Middle frontal gyrus (tissue), 1 donor: ENCODE measurements around the gene SOBP.
"Not testable (repeated sequence)": the region's sequence is repeated elsewhere in the genome, so short reads cannot be mapped to it uniquely, and the experiment has no call there.

Source experiments
- DNase-seq: peaks from one replicate; pipeline ENCODE4 v3.0.0-alpha.2; 2015; ENCODE audit warnings: low spot score; ENCODE audit errors: extremely low spot score

SOBP gene

DNA sequence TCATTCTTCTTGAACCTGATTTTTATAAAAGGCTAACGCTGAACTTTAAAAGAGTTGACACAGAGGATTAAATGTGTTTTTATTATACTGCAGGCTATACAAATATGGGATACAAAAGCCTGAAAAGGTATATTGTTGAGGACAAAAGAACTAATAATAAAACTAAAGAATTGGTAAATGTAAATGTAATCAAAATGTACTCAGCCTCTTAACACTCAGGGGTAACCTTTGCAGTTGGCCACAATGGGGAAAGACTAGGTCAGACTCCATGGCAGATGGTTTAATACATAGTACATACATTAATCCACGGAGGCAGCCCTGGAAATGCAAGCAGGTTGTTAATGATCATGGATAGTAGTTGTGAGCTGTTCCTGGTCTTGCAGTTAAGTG lies 57.5 kb downstream of the SOBP start:
- no peak for DNase-seq

DNA sequence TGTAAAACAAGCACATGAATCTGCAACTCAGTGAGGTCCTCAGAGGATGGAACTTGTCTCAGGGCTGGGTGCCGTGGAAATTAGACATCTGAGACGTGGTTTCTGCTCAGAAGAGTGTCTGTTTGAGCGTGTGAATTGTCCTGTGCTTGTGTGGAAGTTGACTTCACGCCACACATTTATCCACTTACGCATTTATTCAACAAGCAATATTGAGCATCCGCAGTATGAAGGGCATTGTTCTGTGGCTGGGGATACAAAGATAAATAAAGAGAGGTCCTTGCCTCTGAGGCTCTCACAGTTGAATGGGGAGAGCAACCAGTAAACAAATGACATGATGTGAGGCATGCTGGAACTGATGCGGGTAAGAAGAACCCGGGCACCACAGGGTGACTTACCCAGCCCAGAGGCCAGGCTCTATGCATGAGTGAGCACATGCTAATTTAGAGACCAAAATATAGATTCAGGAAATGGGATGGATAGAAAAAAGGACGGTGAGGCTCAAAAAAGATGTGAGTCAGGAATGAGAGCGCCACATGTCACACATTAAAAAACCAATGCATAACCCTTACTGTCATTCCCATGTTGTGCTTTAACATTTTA lies 60.4 kb downstream of the SOBP start:
- no peak for DNase-seq

DNA sequence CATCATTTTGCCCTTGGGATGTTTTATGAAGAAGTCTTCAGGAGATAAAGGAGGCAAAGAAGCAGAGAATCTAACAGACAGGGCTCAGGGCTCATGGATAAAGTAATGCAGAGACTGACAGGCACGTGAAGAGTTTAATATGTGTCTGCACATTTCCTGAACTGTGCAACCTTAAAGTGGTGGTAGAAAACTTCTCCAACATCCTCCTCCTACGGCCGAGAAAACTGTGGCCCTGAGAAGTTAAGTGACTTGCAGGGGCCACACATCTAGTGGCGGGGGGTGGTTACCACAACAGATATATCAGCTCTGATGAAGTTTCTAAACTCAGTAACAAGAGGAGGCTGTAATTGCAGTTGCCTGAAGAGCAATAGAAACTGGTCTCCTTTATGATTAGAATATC lies 61.0 kb downstream of the SOBP start:
- no peak for DNase-seq

DNA sequence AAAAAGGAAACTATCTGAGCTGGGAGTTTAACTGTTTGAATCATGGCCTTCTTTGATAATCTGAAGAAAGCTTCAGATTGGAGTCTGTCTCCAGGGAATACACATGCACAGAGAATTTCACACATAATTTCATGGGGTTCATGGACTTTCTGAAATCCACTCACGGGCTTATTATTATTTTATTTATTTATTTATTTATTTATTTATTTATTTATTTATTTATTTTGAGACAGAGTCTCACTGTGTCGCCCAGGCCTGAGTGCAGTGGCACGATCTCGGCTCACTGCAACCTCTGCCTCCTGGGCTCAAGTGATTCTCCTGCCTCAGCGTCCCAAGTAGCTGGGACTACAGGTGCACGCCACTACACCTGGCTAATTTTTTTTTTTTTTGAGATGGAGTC lies 63.2 kb downstream of the SOBP start:
- not testable (repeated sequence) for DNase-seq

DNA sequence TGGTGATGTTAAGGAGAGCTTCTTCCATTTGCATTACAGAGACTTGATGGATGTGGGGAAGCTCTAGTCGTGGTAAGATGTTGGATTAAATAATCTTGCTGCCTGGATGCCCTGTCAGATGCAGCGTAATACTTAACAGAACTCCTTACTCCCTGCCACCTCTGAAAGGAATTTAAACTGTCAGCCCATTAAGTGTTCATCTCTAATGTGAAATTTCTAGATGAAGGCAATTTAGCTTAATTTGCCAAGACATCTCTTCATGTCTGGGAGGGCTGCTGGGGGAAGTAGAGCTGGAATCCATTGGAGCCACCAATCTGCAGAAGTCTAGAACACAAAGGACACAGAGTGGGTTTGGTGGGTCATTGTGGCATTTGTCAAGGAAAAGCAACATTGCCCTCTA lies 64.4 kb downstream of the SOBP start:
- no peak for DNase-seq

DNA sequence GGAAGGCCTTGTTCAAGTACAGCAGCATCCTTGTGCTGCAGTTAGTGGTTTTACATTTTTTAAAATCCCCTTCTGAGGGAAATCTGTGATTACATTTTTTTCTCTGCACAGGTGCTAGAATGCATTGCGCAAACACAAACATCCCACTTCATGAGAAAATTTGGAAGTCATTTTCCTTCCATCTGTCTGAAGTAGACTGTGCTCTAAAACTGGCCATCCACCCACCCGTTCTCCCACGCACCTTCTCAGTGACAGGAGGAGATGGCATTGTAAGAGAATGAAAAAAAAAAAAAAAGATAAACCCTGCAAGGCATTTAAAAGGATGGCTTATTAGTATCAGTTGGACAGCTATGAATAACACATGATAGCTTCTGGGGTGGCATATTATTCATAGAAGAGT lies 65.0 kb downstream of the SOBP start:
- peak; percentile 34 for DNase-seq

DNA sequence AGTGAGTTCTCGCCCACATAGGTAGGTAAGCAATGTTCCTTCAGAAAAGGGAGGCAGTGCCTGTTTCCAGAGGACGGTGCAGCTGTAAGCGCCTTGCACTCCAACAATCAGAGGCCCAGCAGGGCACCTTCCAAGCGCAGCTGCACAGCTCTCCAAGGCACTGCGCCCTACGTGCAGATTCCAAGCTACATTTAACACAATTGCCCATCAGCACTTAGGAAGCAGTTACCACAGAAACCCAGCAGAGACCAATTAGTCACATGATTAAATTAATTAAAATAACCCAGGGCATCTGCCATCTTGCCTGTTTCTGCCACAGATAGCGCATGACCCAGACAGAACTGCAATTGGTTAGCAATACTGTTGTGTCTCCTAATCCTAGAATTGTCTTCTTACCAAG lies 65.5 kb downstream of the SOBP start:
- no peak for DNase-seq

DNA sequence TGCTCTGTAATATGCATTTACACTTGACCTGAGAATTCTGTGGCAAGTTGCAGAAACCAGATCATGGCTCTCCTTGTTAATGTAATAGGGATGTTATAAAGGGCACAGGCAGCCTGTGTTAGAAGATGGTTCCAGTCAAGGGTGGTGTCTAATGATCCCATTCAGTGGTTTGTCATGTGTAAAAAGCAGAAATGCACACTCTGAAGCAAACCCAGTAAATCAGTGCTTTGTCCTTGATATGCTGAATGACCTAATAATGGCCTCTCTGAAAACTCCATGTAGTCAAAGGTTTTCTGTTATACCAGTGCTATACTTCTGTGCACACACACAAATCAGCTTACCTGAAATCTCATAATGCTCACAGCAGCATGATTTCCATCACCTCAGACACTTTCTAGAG lies 66.2 kb downstream of the SOBP start:
- no peak for DNase-seq

DNA sequence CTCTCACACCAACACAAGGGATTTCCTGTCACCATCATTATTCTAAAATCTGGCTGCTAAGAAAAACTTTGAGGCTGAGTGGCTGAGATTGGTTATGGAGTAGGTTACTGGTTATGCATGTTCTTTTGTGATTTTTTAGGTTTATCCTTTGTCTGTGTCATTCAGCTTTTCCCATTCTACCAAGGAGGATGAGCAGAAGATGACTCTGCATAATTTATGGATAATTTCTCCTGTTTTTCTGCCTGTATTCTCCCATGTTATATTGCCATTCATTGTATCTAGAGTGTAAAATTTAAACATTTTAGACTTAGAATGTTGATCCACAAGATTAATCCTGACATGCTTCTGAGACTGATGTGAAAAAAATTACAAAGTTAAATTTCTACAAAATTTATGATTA lies 67.8 kb downstream of the SOBP start:
- no peak for DNase-seq

DNA sequence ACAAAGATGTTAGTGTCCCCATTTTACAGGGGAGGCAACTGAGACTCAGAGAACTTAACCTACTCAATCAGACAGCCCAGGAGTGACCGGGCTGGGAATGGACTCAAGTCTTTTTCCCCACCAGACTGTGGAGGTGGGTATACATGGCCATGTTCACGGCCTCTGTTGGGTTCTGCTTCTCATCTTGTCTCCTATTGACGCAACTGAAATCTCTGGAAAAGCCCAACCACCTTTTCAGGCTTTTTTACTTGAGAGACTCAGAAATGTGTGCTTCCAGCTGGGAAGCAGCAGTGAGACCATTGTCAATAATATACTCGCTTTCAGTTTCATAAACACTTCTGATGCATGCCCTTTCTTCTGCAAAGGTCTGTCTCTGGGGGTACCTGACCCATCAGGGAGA lies 70.7 kb downstream of the SOBP start:
- no peak for DNase-seq

DNA sequence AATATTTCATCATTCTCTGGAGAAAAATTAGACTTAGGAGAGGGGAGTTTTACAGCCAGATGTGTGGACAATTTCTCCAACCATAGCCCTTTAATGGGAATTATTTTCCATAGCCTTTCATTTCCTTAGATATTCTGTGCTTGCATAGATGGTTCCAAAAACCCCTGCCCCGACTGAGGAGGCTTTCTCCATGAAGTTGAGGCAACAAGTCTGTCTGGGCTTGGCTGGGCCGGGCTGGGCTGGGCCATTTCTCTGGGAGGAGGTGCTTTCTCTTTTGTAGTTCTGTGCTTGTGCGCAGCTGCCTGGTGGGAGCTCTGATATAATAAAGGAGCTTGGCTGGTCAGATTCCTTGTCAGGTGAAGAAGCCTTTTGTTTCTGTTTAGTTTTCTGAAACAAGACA lies 71.4 kb downstream of the SOBP start:
- no peak for DNase-seq

DNA sequence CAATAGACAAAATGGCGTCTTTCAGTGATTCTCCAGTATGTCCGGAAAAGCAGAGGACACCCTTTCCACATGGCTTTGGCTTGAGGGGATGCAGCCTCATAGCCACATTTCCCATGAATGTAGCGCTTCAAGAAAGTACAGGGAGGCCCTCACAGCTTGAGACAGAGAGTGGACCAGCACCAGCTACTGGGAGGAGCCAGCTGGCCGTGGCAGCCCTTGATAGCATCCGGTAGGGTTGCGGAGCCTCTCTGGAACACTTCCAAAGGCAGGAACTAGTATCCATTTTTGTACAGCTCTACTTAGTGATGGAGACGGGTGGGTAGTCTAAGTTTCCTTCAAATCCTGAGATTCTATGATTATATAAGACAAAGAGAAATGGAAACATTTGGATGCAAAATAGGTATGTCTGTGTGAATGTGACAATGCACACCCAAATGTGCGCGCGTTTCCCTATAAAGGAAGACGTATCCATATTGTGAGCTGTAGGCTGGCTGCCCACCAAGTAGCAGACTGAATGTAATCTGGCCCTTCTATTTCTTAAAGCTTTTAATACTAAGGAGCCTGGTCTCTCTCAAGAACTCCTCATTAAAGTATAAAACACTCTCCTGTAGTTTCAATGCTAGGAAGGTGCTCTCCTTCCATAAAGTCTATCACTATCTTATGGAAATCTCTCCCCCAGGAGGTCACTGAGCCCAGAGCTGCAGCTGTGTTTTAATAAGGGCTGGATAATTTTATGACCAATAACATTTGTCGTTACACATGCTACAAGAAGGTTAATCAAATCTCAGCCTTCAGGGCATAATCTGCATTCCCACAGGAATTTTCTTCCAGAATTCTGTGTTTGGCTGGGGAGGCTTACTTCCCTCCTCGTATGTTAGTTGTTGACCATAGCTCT lies 74.0 kb downstream of the SOBP start:
- no peak for DNase-seq

DNA sequence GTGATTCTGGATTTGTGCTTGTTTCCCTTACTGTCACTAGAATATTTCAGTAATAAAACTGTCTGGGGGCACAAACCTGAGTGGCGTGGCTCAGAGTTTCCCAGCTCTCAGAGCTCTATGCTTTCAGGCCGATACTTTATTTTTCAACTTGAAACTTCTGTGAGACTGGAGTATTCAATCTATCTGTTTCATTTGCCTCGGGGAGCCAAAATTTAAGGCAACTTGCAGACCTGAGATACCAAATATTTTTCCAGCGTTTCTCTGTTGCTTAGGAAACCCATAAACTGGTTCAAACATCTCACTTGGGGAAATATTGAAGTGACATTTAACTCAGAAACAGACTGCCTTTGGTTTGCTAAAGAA lies 74.7 kb downstream of the SOBP start:
- no peak for DNase-seq

DNA sequence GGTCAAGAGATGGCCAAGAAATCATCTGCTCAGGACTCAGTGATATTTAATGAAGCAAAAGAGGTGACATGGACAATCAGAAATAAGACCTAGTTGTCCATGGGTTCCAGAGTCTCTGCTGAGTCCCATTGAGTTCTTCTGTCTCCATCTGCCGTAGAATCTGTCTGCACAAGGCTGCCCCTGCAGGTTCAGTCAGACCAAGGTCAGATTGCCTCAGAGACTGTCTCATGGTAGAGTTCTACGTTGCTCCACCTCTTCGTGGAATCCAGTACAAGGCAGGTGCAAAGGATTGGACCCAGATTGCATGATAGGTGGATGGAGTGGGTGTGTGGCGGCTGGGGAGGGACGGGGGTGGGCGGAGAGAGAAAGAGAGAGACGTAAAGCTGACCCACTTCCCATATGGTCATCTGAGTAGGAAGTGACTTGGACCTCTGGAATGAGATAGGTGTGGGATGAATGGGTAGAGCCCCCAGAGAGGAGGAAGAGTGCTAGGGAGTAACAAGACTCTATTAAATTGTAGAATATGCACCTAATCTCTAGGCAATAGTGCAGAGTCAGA lies 75.3 kb downstream of the SOBP start:
- no peak for DNase-seq

DNA sequence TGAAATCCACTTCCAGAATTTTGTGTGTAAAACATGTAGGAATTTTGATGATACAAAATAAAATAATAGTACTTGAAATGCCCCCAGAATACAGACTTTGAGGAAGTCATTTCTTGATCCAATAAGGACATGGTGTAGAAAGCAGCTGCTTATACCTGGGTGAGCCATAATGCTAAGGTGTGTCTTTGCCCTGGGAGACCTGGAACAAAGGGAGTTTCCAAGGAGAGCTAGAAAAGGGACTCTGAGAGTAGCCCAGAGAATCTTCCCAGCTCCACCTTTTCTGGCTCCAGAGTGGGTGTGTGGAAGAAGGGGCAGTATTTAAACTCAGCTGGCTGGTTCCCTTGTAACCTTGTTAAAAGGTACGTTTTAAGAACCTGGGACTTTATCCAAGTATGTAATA lies 77.7 kb downstream of the SOBP start:
- no peak for DNase-seq

DNA sequence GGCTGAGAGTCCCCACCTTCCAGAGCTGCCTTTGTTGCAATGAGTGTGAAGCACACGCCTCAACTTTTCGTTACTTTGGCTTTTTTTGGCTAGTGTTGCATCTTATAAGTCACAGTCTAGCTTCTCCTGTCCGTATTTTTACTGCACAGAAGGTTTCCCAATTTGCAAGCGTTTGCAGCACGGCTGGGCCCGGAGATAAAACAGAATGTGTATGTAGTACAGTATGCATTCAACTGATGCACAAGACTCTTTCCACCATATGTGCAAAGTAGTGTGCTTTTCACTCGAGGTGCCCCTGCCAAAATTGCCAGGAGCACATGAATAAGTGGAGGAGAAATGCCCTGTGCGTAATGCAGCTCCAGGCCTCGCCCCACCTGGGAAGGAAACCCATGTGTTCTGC lies 79.6 kb downstream of the SOBP start:
- no peak for DNase-seq

DNA sequence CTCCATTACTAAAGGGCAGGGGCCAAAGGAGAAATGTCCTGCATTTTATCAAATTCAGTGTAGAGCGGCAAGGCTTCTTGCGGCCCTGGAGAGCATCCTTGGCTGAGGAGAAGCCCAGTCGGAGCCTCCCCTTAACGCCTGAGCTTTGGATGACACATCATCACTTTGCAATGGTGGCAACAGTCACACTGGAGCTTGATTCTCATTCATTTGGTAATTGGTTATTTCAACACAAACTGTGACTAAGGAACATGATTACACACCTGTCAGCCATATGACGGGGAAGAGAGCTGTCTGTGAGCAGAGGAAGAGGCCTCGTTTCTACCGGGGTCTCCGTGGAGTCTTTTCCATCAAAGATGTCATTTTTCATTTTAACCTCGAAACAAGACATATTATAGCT lies 81.4 kb downstream of the SOBP start:
- no peak for DNase-seq

DNA sequence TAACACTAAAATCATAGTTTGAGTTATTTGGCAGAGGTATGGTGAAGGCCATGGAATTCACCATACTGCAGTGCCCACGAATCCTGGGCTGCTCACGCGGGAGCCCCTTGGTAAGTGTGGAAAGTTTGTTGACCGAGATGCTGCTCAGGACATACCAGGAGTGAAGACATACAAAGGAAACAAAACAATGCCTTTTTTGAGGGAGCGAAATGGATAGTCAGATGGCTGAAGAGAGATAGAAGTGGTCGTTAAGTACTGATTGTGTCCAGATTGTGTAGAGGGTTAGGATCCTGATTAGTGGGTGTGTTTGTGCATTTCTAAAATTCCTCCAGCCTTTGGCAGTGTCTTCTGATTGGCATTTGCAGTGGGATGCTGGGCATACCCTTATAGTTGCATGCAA lies 83.0 kb downstream of the SOBP start:
- DNase-seq = no peak

DNA sequence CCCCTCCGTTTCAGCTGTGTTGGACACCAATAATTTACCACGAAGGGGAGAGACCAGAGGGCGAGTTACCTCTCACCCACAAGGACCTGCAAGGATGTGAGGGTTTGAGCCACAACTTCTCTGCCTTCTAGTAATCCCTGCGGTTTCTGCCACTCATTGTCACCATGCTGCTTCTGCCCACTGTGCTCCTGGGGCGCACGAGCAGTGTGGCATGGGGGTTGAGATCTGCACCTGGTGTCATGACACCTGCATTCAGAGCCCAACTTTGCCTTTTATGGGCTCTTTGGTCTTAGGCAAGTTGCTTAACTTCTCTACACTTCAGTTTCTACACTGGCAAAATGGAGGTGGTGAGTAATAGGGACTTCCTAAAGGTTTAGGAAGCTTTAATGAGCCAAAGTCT lies 84.9 kb downstream of the SOBP start:
- DNase-seq = no peak

DNA sequence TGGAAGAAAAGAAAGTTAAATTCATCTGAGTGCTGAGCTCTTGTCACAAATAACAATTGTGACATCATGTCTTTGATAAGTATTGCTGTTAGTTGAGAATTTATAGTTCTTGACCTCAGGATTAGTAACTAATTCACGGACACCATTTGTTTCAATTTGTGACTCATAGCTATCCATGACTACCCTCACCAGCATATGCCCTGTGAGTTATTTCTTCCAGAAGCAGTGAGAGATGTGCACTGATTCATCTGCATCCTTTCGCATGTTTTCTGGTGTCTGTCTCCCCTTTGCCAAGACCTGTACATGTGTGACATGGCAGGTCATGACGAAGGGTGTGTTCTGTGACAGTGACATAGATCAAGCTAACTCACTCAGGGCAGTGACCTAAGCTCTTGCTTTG lies 86.9 kb downstream of the SOBP start:
- DNase-seq = no peak

DNA sequence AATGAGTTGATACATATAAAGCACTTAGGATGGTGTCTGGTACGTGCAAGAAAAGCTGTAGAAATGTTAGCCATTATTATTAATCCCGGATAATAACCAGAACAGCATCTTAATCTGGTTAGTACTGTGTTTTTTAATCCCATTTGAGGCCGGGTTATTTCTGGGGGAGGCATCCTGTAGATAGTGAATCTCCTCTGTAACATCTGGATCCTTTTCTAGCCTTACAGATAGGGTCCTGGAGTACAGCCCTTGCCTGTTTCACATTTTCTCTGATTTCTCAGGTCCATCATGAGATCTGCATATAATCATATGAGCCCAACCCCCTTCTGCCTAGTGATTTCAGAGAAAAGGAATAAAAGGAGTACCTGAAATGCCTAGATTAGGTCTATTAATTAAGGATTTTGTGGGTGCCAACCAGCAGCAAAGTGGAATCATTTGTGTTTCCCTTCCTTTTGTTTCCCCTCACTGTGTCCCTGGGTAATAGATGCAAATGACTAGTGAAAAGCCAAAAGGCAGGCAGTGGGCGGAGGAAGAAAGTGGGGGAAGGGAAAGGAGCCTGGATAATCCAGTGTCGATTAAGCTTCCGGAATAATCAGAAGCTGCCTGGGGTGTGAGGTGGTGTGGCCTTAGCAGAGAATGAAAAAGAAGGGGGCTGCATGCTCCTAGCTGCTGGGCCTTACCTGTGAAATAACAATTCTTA lies 88.9 kb downstream of the SOBP start:
- DNase-seq = no peak

DNA sequence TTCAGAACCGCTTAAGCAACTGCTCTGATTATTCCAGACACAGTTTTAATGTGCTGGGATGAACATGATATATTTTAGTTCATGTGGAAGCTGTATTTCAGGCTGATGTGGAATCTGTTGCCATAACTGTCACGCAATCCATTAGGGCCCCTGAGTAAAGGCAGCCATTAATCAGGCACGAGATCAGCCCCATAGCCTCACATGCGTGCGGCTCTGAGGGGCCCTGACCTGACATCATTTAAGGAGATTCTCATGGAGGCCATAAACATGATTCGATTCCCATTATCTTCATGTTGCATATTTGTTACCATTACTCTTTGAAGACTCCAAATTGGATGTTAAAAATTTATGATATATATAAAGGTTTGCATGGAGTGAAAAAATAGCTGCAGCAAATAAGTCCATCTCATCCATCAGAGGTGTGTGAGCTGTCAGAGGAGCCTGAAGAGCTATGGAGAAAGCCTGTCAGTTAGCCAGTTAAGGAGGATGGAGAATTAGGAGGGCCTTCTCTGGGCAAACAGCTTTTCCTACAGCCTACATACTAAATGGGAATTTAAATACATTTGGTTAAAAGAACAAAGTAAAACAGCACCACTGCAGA lies 89.6 kb downstream of the SOBP start:
- no peak for DNase-seq
